Retina (tissue), 1 donor: ENCODE data around the gene CTNS.
A peak's percentile ranks its signal among the peaks of the same experiment; 100 is the strongest.

Source experiments
- DNase-seq: peaks from one replicate; pipeline ENCODE4 v3.0.0-alpha.2; 2016

CTNS gene

DNA sequence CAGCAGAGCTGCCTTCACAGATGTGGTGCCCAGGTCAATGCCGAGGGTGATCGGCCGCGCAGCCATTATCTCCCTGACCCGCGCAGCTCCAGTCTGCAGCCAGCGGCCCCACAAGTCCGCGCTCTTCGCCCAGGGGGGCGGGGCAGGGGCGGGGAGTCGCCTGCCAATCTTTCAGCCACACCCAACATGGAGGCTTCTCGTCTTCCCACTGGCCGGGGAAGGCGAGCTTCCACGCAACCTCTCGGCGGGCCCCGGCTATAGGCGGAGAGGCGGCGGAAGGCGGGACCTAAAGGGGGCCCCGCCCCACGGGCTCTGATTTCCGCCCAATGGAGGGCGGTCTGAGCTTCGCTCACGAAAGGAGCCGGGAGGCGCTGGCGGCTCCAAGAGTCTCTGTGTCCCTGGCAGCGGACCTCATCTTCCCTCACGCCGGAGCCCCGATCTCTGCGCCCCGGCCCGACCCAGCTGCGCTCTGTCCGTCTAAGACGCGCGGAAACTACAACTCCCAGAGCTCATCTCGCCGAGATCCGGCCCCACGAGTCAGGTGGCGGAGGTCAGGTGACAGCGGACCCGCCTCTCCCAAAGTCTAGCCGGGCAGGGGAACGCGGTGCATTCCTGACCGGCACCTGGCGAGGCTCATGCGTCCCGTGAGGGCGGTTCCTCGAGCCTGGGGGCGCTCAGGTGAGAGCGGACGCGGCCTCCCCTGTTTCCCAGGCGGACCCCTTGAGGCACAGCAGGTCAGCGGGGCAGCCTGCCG, at the start of gene CTNS, which contains the start of gene SHPK:
Gene CTNS, plus strand, starts transcription at position 607 of the 754 bp plus-strand sequence. CDS start 3,447 bp downstream, outside the sequence.
Gene SHPK, minus strand, starts transcription at position 97 of the 754 bp plus-strand sequence. Its CDS starts 31 bp downstream, at position 66.
- DNase-seq: peak; percentile 100

DNA sequence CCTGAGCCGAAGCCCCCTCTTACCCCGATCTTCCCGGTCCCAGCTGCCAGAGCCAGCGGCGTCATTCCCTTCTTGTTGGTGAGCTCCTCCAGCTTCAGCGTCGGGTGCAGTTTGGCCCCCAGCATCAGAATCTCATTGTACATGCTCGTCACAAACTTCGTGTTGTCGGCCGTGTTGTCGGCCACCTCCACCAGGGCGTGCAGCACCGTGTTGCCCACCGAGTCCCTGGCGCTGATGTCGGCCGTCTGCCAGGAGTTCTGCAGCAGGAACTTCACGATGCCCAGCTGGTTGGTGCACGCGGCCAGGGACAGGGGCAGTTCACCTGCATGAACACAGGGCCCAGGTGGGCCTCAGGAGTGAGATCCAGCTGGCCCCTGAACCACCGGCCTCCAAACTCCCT, 46.8 kb upstream of the CTNS start:
- DNase-seq: no peak

DNA sequence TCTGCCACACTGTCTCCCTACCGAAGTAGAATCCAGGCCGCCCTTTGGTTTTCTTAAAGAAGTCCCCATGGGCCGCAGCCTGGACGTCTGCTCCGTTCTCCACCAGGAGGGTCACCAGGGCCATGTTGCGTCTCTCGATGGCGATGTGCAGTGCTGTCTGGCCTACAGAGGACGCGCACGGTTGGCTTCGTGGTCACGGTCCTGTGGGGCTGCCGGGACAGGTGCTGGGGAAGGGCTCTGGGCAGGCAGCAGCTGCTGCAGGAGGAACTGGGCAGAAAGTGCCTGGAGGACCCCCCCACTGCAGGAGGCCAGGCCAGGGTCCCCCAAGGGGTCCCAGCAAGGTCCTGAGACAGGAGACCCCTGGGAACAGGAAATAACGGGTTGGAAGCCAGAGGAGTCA, 46.3 kb upstream of the CTNS start:
- DNase-seq: no peak

DNA sequence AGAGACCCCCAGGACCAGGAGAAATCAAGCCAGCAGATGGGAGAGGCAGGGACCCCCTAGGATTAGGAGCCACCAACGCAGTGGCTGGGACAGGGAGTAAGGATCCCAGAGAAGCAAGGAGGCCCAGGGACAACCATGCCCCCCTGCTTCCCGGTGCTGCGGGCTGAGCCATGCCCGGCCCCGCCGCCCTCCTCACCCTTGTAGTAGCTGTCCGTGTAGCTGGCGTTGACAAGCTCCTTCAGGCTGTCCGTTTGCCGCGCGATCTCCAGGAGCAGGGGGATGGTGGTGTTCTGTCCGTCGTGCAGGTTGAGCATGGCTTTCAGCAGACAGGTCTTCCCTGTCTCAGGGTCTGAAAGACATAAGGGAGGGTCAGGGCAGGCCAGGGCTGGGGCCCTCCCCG, 45.8 kb upstream of the CTNS start:
- DNase-seq: no peak

DNA sequence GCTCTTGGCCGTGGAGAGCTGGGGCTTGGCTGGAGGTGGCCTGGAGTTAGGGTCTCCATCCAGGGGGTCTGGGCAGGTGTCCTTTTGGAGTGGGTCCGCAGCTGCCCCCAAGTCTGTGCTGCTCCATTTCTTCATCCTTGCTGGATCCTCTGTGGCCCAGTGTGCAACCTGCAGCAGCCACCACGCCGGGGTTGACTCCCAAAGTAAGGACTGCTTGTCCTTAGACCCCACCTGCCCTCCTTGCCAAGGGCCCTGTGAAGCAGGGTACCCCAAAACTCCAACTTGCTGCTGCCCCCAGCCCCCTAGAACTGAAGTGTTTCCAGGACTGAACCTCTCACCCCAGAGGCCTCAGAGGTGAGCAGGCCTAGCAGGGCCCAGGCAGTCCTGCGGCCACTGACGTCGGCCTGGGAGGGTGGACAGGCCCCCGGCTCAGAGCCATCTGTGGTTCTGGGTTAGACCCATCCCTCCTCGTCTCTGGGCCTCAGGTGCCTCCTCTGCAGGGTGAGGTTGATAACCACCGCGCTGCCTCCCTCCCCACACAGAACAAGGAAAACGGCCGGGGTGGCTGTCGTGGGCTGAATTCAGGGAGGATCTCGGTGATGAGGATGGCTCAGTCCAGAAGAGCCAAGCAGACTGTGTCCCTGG, 44.2 kb upstream of the CTNS start:
- DNase-seq: no peak

DNA sequence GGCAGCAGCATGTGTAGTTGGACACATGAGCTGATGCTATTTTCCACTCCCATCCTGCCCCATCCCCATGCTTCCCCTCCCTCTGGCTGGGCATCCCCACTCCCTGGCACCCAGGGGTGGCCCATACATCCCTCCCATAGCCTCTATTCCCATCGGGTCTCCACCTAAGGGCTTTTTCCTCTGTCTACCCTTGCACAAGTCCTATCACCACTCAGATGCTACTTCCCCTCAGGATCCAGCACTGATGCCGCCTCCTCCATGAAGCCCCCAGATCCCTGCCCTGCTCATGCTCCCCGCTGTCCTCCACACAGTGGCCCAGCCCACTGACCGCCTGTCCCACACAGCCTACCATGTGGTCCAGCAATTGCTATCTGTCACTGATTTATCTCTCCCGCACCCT, 43.2 kb upstream of the CTNS start:
- DNase-seq: no peak

DNA sequence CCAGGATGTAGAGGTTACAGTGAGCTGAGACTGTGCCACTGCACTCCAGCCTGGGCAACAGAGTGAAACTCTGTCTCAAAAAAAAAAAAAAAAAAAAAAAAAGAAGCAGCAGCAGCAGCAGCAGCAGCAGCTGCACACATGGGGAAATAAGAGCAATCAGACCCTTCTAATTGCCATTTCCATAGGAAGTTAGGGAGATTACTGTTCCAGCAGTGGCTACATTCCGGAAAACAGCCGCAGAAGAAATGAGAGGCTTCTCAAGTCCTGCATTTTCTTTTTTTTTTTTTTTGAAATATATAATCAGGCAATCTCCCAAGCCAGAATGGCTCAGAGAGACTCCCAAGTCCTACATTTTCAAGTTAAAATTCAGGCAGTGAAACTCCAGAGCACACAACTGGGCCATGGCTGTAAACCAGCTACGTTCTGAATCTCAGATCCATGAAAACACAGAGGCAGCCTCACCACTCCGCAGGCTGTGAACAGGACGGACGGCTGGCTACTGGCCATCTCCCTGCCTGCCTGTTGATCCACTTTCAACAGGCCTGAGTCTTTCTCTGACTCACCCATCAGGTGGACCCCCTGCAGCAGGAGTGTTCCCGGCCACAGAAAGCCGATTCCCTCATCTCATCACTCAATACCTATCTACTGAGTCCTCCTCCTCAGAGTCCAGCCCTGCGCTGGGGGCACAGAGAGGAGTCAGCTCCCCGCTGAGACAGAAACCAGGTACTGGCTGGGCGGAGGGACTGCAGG, 42.3 kb upstream of the CTNS start:
- no peak for DNase-seq

DNA sequence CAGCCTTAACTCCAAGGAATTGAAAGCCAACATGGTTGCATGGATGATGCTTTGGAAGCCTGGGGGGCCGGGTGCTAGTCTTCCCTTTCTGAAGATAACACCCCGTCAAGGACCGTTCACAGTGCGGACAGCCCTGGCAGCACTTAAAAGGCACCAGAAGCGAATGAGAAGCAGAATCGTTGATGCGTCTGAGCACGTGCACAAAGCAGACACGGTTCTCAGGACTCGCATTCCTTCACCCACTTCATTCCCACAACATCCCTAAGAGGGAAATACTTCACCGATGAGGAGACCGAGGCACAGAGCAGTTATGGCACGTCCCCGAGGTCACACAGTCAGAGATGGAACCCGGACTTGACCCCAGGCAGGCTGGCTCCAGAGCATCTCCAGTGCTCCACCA, 41.6 kb upstream of the CTNS start:
- no peak for DNase-seq

DNA sequence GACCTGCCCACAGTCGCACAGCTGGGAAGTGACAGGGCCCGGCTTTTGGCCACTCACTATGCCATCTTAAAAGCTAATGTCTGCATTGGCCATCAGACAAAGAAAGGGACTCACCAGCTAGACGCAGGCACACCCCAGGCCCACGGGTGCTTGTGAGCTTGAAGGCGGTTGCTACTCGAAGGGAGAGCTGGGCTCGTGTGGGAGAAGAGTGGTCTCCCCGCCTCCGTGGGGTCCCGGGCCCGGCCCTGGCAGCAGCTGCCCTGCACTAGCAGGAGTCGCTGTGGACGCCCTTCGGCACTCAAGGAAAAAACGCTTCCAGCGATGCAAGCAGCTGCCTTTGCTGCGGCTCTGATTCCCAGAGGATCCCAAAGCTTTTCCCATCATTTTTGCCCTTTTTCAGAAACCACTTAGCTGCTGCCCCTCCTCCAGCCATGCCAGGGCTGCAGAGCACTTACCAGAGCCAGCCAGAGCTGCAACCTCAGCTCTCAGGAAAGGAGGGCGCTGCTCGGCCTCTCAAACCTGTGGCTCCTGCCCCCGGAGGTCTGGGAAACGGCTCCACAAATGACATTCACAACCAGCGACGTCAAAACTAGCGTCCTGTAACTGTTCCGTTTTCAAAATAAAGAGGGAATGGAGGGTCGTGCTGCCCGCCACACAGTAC, 39.6 kb upstream of the CTNS start:
- DNase-seq: peak; percentile 65

DNA sequence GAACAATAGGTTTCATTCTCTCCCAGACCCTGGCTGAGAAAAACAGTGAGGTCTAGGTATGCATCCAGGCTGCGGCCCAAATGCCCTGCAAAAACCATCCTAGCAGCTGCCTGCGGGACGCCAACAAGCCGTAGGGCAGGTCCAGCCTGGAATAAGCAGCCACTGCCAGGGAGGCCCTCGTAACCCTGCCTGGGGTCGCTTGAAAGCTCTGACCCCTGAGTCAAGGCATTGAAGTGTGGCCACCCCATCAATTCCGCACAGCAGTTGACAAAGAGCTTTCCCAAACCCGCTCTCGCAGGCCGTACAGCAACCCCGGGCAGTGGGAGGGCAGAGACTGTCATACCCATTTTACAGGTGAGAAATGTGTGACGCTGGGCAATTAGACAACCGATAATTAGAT, 38.5 kb upstream of the CTNS start:
- DNase-seq: no peak

DNA sequence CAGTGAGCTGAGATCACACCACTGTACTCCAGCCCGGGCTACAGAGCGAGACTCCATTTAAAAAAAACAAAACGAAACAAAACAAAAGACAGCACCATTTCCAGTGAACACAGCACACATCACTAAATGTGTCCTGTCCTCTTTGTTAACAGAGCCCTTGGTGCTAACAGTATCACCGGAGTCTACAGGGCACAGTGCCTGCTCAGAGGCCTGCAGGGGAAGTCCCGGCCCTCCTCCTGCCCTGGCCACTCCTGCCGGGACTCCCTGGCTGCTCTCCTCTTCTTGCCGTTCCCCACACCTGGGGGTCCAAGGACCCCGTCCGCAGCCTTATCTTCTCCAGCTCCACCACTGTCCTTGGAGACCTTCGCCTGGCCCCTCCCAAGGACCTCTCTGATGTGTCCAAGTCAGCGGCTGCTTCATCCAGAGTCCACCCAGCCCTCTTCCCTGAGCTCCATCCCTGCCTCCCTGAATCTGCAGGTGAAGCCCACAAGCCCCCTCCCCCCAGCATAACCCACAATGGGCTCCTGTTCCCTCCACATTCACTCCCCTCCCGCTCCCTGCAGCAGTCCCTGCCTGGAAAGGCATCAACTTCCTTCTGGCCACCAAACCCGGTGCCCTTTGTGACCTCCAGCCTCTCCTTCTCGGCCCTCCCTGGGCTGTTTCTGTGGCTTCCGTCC, 35.9 kb upstream of the CTNS start:
- no peak for DNase-seq

DNA sequence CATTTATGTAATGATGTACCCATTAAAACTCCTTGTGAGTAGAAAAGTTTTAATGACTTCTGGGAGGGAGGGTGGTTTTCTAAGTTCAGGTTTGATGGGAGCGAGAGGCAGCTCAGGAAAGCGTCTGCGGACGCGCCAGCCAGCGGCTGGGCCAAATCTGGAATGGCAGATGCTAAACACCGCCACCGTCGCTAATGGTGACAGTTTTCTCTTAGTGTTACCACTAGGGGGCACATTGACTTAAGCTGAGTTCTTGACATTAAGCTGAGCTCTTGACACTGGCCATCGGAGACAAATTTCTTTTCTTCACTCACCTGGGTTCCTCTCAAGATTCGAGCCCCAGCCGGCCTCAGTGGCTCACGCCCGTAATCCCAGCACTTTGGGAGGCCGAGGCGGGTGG, 34.1 kb upstream of the CTNS start:
- no peak for DNase-seq

DNA sequence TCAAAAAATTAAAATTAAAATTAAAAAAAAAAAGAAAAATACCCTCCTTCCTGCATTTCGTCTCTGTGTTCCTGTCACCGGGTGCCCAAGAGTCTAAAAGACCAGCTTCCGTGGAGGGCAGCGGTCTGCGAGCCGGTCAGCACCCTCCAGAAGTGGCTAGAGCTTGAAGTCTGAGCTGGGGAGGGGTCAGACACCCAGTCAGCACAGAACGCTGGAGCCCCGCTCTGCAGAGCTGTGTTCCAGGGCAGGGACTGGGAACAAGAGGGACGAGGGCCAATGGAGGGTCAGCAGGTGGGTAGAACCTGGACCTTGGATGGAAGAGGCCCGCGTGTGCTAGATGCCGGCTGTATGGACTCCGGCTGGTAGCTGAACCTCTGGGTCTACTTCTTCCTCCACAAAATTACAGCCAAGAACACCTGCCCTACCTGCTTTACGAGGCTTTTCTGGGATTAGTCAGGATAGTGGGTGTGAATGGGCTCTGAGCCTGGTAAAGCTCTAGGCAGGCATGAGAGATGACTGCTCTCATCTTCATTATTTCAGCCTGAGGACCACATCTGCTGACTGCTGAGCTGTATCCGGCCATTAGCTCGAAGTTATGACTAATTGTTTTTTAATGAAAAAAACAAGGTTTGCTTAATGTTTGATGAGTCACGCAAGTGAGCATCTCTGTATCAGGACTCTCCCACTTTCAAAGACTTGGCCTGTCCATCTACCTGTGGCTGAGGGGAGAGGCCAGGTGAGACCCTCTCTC, 33.3 kb upstream of the CTNS start:
- no peak for DNase-seq

DNA sequence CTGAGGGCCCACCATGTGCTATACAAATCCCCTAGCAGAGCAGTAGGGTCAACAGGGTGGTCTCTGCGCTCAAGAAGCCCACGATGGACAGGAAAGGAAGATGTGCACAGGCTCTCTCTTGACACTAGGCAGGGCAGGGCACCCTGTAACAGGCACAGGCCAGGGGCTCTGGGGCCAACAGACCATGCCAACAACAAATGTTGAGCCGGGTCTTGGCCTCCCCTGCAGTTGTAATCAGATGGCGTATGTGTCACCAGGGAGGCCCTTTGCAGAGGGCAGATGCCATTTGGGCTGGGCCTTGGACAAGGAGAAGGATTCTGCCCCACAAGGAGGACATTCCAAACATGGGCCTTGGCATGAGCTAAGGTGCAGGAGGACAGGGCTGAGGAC, 32.7 kb upstream of the CTNS start:
- no peak for DNase-seq

DNA sequence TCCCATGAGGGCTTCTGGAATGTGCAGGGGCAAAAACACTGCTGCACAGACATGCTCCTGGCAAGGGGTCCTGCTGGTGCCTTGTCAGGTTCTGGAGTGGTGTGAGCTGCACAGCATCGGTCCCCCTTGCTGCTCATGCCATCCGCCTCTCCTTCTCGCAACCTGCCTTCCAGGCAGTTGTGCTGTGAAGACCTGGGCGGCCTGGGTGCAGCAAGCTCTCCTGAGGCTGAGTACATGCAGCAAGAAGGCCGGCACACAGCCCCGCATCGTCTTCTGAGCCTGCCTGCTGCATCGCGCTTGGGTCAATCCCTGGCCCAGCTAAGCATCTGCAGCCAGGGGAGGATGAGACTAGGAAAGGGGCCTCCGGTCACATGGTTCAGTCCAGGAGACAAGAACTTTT, 26.9 kb upstream of the CTNS start:
- no peak for DNase-seq

DNA sequence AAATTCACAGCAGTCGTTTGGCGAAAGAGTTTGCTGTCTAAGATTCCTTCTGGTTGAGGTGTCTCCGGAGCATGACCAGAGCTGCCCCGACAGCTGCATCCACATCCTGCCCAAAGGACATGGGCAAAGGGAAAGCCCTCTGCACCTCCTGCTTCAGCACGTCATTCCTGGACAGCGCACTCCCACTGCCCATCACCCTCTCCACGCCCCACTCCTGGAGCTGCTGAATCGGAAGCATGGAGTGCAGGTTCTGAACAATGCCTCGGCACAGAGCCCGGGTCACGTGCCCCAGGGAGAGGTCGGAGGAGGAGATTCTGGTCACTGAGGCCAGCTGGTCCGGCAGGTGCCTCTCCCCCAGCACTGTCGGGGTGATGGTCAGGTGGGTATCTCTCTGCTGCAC, 26.0 kb upstream of the CTNS start:
- no peak for DNase-seq

DNA sequence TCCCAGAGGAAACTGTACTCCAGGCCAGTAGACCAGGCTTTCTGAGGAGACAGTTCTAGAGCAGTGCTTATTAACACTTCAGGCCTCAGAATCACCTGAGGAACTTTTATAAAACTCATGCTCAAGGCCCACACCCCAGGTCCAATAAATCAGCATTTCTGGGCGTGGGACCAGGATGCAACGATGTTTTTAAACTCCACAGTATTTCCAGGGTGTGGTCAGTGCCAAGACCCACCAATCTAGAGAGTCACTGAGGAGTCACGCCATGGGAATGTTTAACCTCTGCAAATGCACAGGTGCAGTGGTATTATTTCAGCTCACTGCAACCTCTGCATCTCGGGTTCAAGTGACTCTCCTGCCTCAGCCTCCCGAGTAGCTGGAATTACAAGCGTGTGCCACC, 23.4 kb upstream of the CTNS start:
- no peak for DNase-seq

DNA sequence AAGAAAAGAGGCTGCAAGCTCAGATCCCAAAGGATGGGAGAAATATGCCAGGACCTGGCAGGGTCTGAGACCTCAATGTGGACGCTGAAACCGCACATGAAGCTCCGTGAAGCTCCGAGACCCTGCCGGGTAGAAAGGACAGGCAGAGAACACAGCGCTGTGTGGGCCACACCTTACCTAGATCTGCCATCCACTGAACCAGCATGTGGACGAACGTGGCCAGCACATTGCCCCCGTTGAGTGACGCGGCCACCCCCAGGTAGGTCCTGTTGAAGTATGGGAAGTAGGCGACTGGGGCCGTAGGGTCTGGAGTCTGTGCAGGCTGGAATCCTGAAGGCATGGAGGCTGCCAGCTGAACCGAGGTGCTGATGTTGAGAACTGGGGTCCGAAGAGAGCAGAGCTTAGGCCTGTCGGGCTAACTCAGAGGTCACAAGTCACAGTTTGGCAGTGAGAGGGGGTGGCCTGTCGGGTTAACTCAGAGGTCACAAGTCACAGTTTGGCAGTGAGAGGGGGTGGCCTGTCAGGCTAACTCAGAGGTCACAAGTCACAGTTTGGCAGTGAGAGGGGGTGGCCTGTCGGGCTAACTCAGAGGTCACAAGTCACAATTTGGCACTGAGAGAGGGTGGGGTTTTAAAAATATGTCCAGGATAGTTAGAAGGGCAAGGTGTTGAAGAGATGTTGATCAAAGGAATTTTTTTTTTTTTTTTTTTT, 21.2 kb upstream of the CTNS start:
- DNase-seq: no peak

DNA sequence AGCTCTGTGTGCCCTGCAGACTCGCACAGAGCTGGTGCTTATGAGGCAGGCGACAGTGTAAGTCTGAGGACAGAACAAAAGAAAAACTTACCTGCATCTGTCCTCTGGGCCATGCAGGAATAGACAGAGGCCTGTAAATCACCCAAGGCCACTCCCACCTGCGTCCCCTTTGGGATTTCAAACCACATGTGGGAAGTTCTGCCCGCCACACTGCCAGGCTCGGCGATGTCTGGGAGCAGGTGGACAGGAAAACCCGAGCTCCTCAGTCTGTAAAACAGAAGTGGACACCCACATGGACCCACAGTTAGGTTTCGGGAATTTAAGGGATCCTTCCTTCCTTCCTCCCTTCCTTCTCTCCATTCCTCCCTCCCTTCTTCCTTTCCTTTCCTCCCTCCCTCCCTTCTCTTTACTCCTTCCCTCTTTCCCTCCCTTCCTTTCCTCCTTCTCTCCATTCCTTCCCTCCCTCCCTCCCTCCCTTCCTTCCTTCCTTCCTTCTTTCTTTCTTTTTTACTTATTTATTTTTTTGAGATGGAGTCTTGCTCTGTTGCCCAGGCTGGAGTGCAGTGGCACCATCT, 15.3 kb upstream of the CTNS start:
- DNase-seq: no peak

DNA sequence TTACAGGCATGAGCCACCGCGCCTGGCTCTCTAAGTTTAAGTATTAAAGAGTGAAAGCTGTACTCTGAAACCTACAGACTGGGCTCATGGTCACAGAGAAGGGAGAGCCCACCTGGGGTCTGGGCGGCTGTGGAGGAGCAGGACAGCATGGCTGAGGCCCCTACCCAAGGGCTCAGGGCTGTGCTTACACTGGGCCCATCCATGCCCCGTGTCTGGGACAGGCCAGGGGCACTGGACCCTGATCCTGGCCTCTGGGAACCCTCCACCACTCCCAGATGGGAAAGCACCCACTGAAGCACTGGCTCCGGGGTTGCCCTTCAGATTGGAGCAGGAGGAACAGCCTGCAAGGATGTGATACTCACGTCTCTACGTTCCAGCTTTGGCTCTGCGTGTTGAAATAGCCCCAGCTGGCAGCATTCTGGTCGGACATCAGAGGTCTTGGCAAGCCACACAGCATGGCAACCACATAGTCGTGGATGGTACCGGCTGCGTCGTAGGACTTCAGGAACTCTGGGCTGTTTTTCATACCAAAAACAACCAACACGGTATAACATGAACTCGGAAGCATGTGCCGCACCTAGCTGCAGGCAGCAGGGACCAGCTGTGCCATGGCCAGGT, 13.5 kb upstream of the CTNS start:
- no peak for DNase-seq
